ENCODE data around the gene IDH3B. TPM values are rescaled to one million over a fixed set of nuclear protein-coding genes. Genes with fewer than 3 reads are reported as not detected.
A peak's percentile ranks its signal among the peaks of the same experiment; 100 is the strongest.

The IDH3B gene
- total and polyA plus RNA-seq, 2 of the 13 experiments (the other 11 are each of a cell fraction or from before 2014, with no cell fraction given) = 215 to 254 TPM

DNA sequence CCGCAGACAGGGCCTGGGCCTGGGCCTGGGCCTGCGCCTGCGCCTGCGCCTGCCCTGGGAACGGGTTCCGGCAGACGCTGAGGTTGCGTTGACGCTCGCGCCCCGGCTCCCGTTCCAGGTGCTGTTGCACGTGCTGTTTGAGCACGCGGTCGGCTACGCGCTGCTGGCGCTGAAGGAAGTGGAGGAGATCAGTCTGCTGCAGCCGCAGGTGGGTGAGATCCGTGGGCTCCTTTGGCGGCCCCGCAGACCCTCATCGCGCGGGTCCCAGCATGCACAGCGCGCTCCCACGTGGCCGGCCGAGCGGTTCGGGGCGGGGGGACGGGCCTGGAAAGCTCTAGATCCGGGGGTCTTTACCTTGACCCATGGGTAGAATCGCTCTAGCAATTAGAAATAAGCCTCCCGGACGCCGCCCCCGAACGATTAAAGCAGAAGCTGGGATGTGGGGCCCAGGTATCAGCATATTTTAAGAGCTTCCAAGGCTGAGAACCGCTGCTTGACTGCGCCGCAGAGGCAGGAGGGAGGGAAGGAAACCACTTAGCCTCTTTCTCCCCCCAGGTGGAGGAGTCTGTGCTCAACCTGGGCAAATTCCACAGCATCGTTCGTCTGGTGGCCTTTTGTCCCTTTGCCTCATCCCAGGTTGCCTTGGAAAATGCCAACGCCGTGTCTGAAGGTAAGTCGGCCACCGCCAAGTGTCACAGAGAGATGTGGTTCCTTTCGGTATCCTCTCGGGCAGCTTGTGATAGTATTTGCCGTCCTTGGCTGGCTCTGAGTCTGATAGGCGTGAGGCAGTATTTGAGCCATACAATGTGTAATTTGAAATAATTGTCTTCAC, 11.1 kb downstream of the IDH3B start (continued):
- TF ChIP-seq IRX3 (CRISPR knock-in tag; IDR thresholded peaks at IDR 0.05; ENCODE audit: borderline replicate concordance, low read depth) (peak; percentile 87), ZNF431 (CRISPR knock-in tag; IDR thresholded peaks at IDR 0.05; ENCODE audit: borderline replicate concordance, low read depth) (no peak; the same call in 1 of the 2 replicates), ZFP91 (CRISPR knock-in tag; IDR thresholded peaks at IDR 0.05; ENCODE audit: borderline replicate concordance) (peak; percentile 88; the same call in 1 of the 2 replicates), KAT2B (IDR thresholded peaks at IDR 0.05; ENCODE audit: borderline replicate concordance, low read depth, low read length) (no peak), ZSCAN25 (CRISPR knock-in tag; IDR thresholded peaks at IDR 0.05) (peak; percentile 28; the same call in 1 of the 2 replicates), BHLHE40 (IDR thresholded peaks at IDR 0.05; ENCODE audit: low read length) (no peak), ZNF253 (CRISPR knock-in tag; IDR thresholded peaks at IDR 0.05; ENCODE audit: borderline replicate concordance) (peak; percentile 86), ZMYM4 (CRISPR knock-in tag; IDR thresholded peaks at IDR 0.05) (peak; percentile 57; the same call in 1 of the 2 replicates), SRY (CRISPR knock-in tag; IDR thresholded peaks at IDR 0.05) (peak; percentile 94; the same call in 1 of the 2 replicates), FOXA1 (IDR thresholded peaks at IDR 0.05) (no peak), FOXA1 (CRISPR knock-in tag; IDR thresholded peaks at IDR 0.05) (no peak; the same call in 1 of the 2 replicates), TEAD2 (CRISPR knock-in tag; IDR thresholded peaks at IDR 0.05) (0 out of 2 replicates have a peak, but pooled peaks have one; percentile 43), EEA1 (CRISPR knock-in tag; IDR thresholded peaks at IDR 0.05; ENCODE audit: borderline replicate concordance) (peak; percentile 81), EHMT2 (IDR thresholded peaks at IDR 0.05; ENCODE audit: borderline replicate concordance, low read depth, low read length) (no peak), SIX4 (CRISPR knock-in tag; IDR thresholded peaks at IDR 0.05) (no peak), ZNF644 (CRISPR knock-in tag; IDR thresholded peaks at IDR 0.05; ENCODE audit: low read depth) (no peak), ZBTB37 (CRISPR knock-in tag; IDR thresholded peaks at IDR 0.05) (peak; percentile 62; the same call in 1 of the 2 replicates), RBFOX2 (IDR thresholded peaks at IDR 0.05; ENCODE audit: low read depth, low read length) (peak; percentile 99), ZNF724P (CRISPR knock-in tag; IDR thresholded peaks at IDR 0.05; ENCODE audit: borderline replicate concordance) (no peak; the same call in 1 of the 2 replicates), NCOA5 (CRISPR knock-in tag; IDR thresholded peaks at IDR 0.05) (no peak), FOXM1 (CRISPR knock-in tag; IDR thresholded peaks at IDR 0.05) (0 out of 2 replicates have a peak, but pooled peaks have one; percentile 63), ZNF776 (CRISPR knock-in tag; IDR thresholded peaks at IDR 0.05) (peak; percentile 60; the same call in 1 of the 2 replicates), PHF21A (CRISPR knock-in tag; IDR thresholded peaks at IDR 0.05) (peak; percentile 34; the same call in 1 of the 2 replicates), NCOA1 (CRISPR knock-in tag; IDR thresholded peaks at IDR 0.05) (no peak; the same call in 1 of the 2 replicates), ZNF746 (CRISPR knock-in tag; IDR thresholded peaks at IDR 0.05) (no peak)
- TF ChIP-seq, protein P1, sequence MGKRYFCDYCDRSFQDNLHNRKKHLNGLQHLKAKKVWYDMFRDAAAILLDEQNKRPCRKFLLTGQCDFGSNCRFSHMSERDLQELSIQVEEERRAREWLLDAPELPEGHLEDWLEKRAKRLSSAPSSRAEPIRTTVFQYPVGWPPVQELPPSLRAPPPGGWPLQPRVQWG (CRISPR knock-in tag; IDR thresholded peaks at IDR 0.05; ENCODE audit: borderline replicate concordance, low read depth) = no peak
- TF ChIP-seq, protein P2, sequence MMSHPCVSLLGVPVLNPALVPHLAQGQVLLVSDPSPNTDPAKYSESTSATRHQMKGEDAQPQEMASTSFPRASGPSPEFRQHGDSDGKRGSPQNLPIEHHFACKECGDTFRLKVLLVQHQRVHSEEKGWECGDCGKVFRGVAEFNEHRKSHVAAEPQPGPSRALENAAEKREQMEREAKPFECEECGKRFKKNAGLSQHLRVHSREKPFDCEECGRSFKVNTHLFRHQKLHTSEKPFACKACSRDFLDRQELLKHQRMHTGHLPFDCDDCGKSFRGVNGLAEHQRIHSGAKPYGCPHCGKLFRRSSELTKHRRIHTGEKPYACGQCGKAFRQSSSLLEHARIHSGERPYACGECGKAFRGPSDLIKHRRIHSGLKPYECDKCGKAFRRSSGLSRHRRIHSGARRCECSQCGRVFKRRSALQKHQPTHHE (CRISPR knock-in tag; IDR thresholded peaks at IDR 0.05; ENCODE audit: borderline replicate concordance) = peak; percentile 98; the same call in 1 of the 2 replicates

Data from HepG2 (cell line).